Fibroblast of skin of left biceps (primary cell): Measurements from ENCODE around the gene DARS1.
"Not testable (repeated sequence)": the region's sequence is repeated elsewhere in the genome, so short reads cannot be mapped to it uniquely, and the experiment has no call there.

ENCODE experiments used
- DNase-seq, 2 experiments: peaks; one replicate each; pipeline ENCODE4 v3.0.0-alpha.2; 2013; ENCODE audit warnings: low read depth in 2 of 2

DARS1 gene

DNA sequence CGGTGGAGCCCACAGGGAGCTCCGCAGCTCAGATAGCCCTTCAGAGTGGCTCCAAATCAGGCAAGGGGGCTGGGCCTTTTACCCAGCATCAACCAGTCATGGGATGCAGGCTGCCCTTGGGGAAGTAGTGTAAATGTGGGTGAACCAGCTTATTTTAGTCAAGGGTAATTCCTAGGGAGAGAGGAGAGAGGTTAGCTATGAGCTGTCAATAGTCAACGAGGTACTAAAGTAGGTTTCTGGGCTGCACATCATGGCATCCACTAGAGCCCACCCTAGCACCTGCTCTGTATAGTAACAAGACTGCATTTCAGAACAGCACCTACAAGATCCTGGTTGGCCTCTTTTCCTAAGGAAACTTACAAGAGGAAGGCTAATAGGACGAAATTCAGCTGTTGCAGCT is 99.7 kb downstream of the DARS1 start:
- no peak for DNase-seq

DNA sequence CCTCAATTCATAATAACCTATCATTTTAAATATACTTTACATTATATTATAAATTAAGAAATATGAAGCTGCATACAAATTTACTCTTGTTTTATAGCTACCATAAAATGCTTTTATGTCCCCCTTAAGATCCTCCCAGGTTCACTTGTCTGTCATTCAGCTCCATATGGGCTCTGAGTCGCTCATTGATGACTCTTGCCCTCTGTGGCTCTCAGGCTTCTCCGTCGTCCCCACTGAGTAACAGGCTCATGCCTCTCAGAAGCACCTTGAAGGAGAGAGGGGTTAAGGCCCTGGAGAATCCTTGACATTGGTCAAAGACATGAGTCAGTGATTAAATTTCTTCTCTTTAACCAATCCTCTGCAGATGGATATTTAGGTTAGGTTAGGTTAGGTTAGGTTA is 103.0 kb downstream of the DARS1 start:
- DNase-seq, result no peak

- DNase-seq, result not testable (repeated sequence)
These were observed 108.7 kb downstream of the DARS1 start for GRCh38 chr2:135876770-135877169.

DNA sequence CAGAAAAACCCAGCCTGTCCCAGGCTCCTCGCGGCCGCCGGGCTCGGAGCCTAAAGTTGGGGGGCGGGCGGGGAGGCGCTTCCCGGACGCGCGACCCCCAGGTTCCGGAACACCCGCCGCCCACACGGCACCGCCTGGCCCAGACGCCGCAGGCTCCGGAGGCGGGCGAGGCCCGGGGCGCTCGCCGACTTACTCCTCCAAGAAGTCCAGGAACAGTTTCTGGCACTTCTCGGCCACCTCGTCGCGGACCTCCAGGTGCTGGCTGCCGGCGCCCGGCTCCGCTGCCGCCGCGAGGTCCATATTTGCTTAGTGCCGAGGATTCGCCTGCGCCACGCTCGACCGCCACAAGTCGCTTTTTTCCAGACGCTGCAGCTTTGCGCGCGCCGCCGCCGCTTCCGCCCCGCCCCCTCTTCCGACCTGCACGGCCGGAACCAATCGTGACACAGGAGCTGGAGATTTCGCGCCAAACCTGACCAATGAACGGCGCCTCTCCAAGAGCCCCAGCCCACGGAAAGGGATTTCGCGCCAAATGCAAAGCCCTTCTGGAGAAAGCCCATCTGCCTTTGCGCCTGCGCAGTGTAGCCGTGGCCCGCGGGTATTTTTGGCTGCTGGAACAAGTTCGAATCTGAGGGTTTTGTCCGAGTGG is 109.2 kb downstream of the DARS1 start, which contains the start of gene MCM6:
MCM6 (minus strand) TSS at position 378 of the 646 bp plus-strand sequence; CDS start at position 300, 78 bp downstream.
- DNase-seq, result peak; percentile 98

GRCh38 chr2:135875491-135876065 is 109.8 kb downstream of the DARS1 start:
- peak; percentile 14 to 21 for DNase-seq

- no peak for DNase-seq
These were observed 110.6 kb downstream of the DARS1 start for GRCh38 chr2:135874777-135875365.

DNA sequence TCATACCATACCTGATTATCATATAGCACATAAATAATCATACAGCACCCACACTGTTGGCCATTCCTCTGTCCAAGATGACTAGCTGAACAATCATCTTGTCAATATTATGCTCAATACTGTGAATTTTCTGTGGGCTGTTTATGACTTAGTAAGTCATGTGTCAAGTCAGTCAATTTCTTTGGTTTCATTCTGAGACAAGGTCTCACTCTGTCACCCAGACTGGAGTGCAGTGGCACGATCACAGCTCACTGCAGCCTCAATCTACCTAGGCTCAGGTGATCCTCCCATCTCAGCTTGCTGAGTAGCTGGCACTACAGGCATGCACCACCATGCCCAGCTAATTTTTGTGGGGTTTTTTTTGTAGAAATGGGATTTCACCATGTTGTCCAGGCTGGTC is 114.9 kb downstream of the DARS1 start:
- no peak for DNase-seq

DNA sequence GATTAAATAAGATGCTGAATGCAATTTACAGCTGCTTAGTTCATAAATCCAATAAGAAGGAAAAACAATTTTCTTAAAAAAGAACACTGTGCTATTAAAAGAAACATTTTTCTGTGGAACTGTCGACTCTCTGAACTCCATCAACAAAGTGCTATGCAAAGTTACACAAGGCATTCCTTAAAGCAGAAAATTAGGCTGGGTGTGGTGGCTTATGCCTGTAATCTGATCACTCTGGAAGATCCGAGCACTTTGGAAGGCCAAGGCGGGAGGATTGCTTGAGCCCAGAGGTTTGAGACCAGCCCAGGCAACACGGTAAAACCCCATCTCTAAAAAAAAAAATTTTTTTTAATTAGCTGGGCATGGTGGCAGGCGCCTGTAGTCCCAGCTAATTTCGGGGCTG is 122.2 kb downstream of the DARS1 start:
- DNase-seq, result no peak

DNA sequence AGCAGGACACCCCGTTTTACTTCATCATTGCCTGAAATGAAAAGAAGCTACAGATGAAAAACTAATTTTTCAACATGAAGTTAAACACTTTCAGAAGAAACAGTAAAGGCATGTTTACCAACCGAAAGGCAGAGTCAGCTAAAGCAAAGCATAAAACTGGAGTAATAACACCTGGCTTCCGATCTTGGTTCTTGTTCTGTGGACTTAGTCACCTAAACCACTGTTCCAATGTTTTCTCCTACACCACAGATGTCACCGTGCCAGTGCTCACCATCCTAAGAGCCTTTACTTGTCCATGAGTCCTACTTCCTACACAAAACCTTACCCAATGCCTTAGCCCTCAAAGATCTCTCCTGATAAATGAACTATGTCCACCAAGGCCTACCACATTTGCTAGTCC is 122.7 kb downstream of the DARS1 start:
- DNase-seq, result no peak
